Testis (tissue), 3 donors: ENCODE measurements around the gene TOM1L2. TPM values are rescaled to one million over a fixed set of nuclear protein-coding genes. Genes with fewer than 3 reads are reported as not detected.

ENCODE experiments used
- DNase-seq: peaks from one replicate; pipeline ENCODE4 v3.0.0-alpha.2; 2019
- H3K27ac ChIP-seq, 2 donors: fragments of 200-600 bp; sonication (generic); one replicate each; pipeline ENCODE4 v1.5.1; 2019
- H3K27me3 ChIP-seq: fragments of 200-600 bp; sonication (generic); one replicate; pipeline ENCODE4 v1.5.1; 2019
- H3K36me3 ChIP-seq: fragments of 200-600 bp; sonication (generic); one replicate; pipeline ENCODE4 v1.5.1; 2017; ENCODE audit warnings: low read depth; ENCODE audit errors: missing control alignments
- H3K4me1 ChIP-seq: fragments of 200-600 bp; sonication (generic); one replicate; pipeline ENCODE4 v1.5.1; 2019
- H3K4me3 ChIP-seq, 2 donors: fragments of 200-600 bp; sonication (generic); one replicate each; pipeline ENCODE4 v1.5.1; 2017 to 2019
- H3K9me3 ChIP-seq: fragments of 200-600 bp; sonication (generic); one replicate; pipeline ENCODE4 v1.5.1; 2017
- POLR2A ChIP-seq: fragments of 450-650 bp; IDR thresholded peaks from one replicate; pipeline ENCODE4 v1.6.1; 2017; ENCODE audit warnings: antibody characterized with exemption, mild to moderate bottlenecking, moderate library complexity
- WGBS, 2 donors: methylation state at CpG; one replicate each; pipeline ENCODE4 v1.1.5; 2018; 5-methylcytosine and 5-hydroxymethylcytosine counted together
- intact Hi-C: fragments of 100-400 bp; cut with DNase I; formaldehyde crosslinking; loops from one replicate; pipeline ENCODE4 v1.15.1; 2023; ENCODE audit warnings: low total_unique reads
- polyA plus RNA-seq: library from polyadenylated mRNA; stranded (reverse); fragments of 350-450 nt; fragmentation: Illumina TruSeq; extraction: RNeasy Lipid Tissue Mini Kit (QIAGEN cat#74804); gene quantifications from one replicate; pipeline ENCODE4 v1.2.3, GENCODE V29; 2014; ENCODE audit warnings: low read depth, low replicate concordance; ENCODE audit not compliant: insufficient read depth
- total RNA-seq, 2 donors: library from RNA; depleted of rRNA; stranded (reverse); fragments of >200 nt; gene quantifications; one replicate each; pipeline ENCODE4 v1.2.3, GENCODE V29; 2016
- TF ChIP-seq, protein P1 (sequence below), 3 experiments: fragments of 450-650 bp in 2 of 3; fragments of 200-600 bp in 1 of 3; sonication (generic) in 1 of 3; IDR thresholded peaks; one replicate each; pipeline ENCODE4 v1.5.1; 2016 to 2019; ENCODE audit warnings: antibody characterized with exemption in 3 of 3, mild to moderate bottlenecking in 2 of 3, moderate library complexity in 1 of 3

The TOM1L2 gene
- total and polyA plus RNA-seq, 3 donors from 2014 or later: 92.4 to 221 (median 218) TPM

DNA sequence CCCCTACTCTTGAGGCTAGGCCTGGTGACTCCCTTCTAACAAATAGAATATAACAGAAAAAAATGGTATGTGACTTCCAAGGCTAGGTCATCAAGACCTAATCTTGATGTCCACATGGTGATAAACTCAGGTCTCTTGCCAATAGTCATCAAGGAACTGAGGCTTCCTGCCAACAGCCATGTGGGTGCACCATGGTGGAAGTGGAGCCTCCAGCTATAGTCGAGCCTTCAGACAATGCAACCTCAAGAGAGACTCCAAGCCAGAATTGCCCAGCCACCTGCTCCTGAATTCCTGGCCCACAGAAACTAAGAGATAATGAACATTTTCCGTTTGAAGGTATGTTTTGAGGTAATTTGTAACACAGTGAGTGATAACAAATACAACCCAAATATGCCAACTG, 79.5 kb downstream of the TOM1L2 start:
- Histone ChIP-seq H3K27ac (no peak overlapping the region), H3K4me3 (no peak overlapping the region), H3K27me3 (no peaks in the 10 kb centered on the region), H3K4me1 (peaks cover 5% of the 10 kb centered on the region), H3K36me3 (no peaks in the 10 kb centered on the region), H3K9me3 (no peaks in the 10 kb centered on the region)
- DNase-seq: no peak
- WGBS, 2 donors: 73 to 76% methylated on average over 2 of the region's 2 CpGs
- TF ChIP-seq, protein P1, sequence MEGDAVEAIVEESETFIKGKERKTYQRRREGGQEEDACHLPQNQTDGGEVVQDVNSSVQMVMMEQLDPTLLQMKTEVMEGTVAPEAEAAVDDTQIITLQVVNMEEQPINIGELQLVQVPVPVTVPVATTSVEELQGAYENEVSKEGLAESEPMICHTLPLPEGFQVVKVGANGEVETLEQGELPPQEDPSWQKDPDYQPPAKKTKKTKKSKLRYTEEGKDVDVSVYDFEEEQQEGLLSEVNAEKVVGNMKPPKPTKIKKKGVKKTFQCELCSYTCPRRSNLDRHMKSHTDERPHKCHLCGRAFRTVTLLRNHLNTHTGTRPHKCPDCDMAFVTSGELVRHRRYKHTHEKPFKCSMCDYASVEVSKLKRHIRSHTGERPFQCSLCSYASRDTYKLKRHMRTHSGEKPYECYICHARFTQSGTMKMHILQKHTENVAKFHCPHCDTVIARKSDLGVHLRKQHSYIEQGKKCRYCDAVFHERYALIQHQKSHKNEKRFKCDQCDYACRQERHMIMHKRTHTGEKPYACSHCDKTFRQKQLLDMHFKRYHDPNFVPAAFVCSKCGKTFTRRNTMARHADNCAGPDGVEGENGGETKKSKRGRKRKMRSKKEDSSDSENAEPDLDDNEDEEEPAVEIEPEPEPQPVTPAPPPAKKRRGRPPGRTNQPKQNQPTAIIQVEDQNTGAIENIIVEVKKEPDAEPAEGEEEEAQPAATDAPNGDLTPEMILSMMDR (IDR thresholded peaks at IDR 0.05): no peak
- TF ChIP-seq POLR2A: no peak
- intact Hi-C loops: loop anchor here (10.0 kb wide), 1 partner anchor 142 kb away; the partner anchor contains the start of genes ATPAF2 and GID4

DNA sequence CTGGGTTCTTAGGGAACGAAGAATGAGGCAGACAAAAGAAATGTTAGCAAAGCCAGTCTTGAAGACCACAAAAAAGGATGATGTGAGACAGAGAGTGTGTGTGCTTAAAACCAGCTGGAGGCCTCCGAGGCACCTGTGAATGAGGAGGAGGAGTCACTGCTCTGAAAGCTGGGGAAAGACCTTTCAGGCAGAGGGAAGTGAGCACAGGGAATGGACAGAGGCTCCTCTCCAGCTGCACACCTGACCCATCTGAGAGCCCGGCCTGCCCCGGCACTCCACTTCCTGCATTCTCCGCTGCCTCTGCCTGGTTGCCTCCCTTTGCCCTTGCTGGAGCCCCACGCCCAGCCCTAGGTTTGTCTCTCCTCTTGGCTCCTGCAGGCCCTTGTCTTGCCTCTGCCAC, 80.2 kb downstream of the TOM1L2 start:
- Histone ChIP-seq H3K4me3 (no peak overlapping the region), H3K27ac (no peak overlapping the region), H3K36me3 (no peaks in the 10 kb centered on the region), H3K4me1 (peaks cover 6% of the 10 kb centered on the region), H3K9me3 (no peaks in the 10 kb centered on the region), H3K27me3 (no peaks in the 10 kb centered on the region)
- TF ChIP-seq, protein P1 (IDR thresholded peaks at IDR 0.05): no peak
- no peak for TF ChIP-seq POLR2A
- WGBS, 2 donors: 78 to 92% methylated on average over 6 of the region's 6 CpGs
- intact Hi-C loops: loop anchor here (10.0 kb wide), 1 partner anchor 143 kb away; the partner anchor contains the start of genes ATPAF2 and GID4
- no peak for DNase-seq

DNA sequence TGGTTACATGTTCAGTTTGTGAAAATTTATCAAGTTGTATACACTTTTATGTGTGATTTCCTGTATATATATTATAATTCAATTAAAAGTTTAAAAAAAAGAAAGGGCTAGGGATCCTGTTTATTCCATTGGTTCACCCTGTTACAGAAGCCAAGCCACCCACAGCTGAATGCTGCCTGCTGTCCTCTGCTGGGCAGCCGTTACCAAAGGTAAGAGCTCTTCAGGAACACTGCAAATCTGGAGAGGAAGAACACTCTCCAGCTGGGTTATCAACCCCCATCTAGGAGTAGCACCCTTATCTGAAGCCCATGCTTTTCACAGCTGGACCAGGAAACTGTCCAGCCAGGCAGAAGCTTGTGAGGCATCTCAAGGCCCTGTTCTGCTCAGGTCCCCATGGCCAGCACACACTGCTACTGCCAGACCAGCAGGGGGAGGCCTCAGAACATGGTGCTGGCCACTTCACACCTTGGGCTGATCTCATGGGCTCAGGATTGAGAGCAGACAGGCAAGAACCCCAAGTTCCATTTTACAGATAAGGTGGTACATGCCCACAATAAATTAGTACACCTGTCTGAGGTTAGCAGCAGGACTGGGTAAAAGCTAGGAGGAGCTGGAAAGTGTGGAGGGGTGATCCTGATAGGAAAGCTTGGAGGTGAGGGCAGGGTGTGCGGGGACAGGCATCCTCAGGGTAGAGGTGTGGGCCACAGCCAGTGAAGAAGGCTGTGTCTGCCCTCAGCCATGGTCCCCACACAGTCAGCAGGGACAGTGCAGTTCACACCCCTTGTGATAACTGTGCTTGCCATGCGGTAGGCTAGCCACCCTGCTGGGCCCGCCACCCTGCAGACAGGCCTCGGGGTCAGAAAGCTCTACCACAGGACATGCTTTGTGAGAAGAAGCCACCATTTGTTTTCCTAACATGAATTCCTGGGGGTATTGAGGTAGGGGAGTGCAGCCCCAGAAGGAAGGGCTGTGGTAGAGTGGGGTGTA, 81.1 kb downstream of the TOM1L2 start:
- Histone ChIP-seq H3K4me1 (peaks cover 7% of the 10 kb centered on the region), H3K27me3 (no peaks in the 10 kb centered on the region), H3K36me3 (no peaks in the 10 kb centered on the region), H3K27ac (no peak overlapping the region), H3K4me3 (no peak overlapping the region), H3K9me3 (no peaks in the 10 kb centered on the region)
- peak; percentile 83 for DNase-seq
- intact Hi-C loops: loop anchor here (10.0 kb wide), 1 partner anchor 144 kb away; the partner anchor contains the start of genes ATPAF2 and GID4
- 87 to 93% methylated on average over 5 of the region's 5 CpGs for WGBS, 2 donors
- TF ChIP-seq, protein P1 (IDR thresholded peaks at IDR 0.05): peak; percentile 69 to 74 (median 72)
- no peak for TF ChIP-seq POLR2A

DNA sequence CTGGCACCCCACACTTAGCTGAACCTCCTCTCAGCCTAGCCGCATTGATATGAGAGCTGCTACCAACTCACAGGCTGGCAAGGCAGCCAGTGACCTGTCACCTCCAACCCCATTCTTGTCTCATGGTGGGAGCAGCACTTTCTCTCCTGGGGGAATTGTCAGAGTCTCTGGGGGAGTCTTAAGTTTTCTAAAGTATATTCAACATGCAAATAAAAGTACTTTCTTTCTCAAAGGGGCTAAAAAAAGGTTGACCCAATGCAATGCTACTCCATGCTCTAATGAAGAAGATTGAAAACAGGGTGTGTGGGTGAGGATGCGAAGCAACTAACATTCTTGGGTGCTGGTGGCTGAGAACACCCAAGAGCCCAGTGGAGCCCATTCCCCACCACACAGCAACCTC, 82.3 kb downstream of the TOM1L2 start:
- Histone ChIP-seq H3K4me3 (no peak overlapping the region), H3K27me3 (no peaks in the 10 kb centered on the region), H3K4me1 (peaks cover 7% of the 10 kb centered on the region), H3K27ac (no peak overlapping the region), H3K9me3 (no peaks in the 10 kb centered on the region), H3K36me3 (no peaks in the 10 kb centered on the region)
- WGBS, 2 donors: 94 to 98% methylated on average over 2 of the region's 2 CpGs
- TF ChIP-seq POLR2A: no peak
- TF ChIP-seq, protein P1 (IDR thresholded peaks at IDR 0.05): no peak
- no peak for DNase-seq
- intact Hi-C loops: loop anchor here (10.0 kb wide), 1 partner anchor 145 kb away; the partner anchor contains the start of genes ATPAF2 and GID4
